ENCODE results near the gene SLF2.

The SLF2 gene

GRCh38 chr10:101000915-101001658 is 88.3 kb downstream of the SLF2 start:
- no peak for DNase-seq

- DNase-seq, result no peak
Measured at GRCh38 chr10:101001659-101002035, 88.9 kb downstream of the SLF2 start.

- no peak for DNase-seq
Measured at GRCh38 chr10:101002456-101002855, 89.7 kb downstream of the SLF2 start.

DNA sequence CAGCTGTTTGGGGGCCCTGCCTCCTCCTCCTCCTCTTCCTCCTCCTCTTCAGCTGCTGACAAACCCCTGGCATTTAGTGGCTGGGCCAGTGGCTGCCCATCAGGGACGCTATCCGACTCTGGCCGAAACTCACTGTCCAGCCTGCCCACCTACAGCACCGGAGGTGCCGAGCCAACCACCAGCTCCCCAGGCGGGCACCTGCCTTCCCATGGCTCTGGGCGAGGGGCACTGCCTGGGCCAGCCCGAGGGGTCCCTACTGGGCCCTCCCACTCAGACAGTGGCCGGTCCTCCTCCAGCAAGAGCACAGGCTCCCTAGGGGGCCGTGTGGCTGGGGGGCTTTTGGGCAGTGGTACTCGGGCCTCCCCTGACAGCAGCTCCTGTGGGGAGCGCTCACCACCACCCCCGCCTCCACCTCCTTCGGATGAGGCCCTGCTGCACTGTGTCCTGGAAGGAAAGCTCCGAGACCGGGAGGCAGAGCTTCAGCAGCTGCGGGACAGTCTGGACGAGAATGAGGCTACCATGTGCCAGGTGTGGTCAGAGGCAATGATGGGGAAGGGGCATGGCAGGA is 91.0 kb downstream of the SLF2 start:
- no peak for DNase-seq

DNA sequence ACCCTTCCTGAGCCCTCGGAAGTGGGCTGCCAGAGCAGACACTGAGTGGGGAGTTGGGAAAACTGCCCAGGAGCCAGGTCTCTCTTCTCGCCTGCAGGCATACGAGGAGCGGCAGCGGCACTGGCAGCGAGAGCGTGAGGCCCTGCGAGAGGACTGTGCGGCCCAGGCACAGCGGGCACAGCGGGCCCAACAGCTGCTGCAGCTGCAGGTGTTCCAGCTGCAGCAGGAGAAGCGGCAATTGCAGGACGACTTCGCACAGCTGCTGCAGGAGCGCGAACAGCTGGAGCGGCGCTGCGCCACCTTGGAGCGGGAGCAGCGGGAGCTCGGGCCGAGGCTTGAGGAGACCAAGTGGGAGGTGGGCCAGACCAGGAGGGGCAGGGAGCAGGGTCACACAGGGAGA is 92.6 kb downstream of the SLF2 start:
- no peak for DNase-seq

- DNase-seq, result no peak
Measured at GRCh38 chr10:101005869-101006567, 93.3 kb downstream of the SLF2 start.

- no peak for DNase-seq
Measured at GRCh38 chr10:101006593-101007098, 93.9 kb downstream of the SLF2 start.

- no peak for DNase-seq
Measured at GRCh38 chr10:101007099-101007711, 94.4 kb downstream of the SLF2 start.

GRCh38 chr10:101007915-101008822 is 95.4 kb downstream of the SLF2 start:
- DNase-seq, result no peak

DNA sequence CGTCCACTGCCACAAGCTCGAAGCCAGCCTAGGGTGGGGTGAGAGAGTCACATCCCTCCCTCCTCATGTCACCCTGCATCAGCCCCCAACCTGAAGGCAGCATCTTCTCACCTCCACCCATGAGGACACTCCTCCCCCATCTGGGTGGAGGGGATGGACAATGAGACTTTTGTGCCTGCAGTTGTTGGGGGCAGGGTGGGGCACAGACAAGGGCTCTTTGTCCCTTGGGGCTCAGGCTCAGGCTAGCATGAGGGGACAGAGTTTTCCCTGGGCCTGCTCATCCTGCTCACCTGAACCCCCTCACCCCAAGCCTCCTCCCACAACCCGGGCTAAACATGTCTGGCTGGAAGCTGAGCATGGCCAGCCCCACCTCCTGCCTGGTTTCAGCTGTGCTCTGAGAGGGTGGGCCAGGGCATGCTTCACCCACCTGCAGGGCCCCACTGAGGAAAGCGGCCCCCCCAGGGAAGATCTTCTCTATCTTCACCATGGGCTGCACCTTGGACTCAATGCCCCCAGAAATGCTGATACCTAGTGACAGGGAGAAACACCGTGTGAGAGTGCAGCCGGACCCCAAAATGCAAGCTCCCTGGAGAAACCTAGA is 96.2 kb downstream of the SLF2 start:
- DNase-seq, result no peak

GRCh38 chr10:101010329-101010728 is 97.6 kb downstream of the SLF2 start:
- DNase-seq, result no peak

- no peak for DNase-seq
Measured at GRCh38 chr10:101011517-101012423, 99.0 kb downstream of the SLF2 start.

GRCh38 chr10:101012525-101013364 is 100.0 kb downstream of the SLF2 start:
- peak; percentile 34 for DNase-seq

DNA sequence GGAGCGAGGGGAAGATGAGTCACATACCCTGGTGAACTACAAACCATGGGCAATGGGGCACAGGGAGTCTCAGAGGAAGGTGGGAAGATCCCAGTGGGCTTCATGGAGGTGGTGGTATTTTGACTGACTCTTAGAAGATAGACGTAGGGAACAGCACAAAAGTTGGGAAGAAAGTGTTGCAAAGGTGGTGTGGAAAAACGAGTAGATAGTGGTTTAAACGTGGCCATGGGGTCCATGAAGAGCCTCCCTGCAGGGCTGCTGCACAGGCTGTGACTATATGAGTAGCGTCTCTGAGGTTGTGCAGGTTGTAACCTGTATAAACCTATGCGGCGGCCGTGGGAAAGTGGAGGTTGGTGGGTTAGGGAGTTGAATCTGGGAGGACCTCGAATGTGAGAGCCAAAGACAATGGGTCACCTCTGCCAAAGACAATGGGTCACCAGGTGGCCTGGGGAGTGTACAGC is 100.6 kb downstream of the SLF2 start:
- DNase-seq, result no peak

- DNase-seq, result no peak
Measured at GRCh38 chr10:101014230-101014884, 101.6 kb downstream of the SLF2 start.

Data from NCI-H2107 (cell line).